Mesothelial cell of epicardium (in vitro differentiated cells): ENCODE measurements around the gene GALP. TPM values are rescaled to one million over a fixed set of nuclear protein-coding genes. Genes with fewer than 3 reads are reported as not detected.
"Not testable (repeated sequence)": the region's sequence is repeated elsewhere in the genome, so short reads cannot be mapped to it uniquely, and the experiment has no call there.

Experiments used
- DNase-seq, 2 experiments: peaks; one replicate each; pipeline ENCODE4 v3.0.0; 2021; ENCODE audit warnings: low spot score in 2 of 2; ENCODE audit not compliant: unreplicated experiment in 2 of 2
- H3K27ac Mint-ChIP-seq: 2 replicates; pipeline ENCODE4 v1.8.0; 2021; ENCODE audit warnings: mixed read lengths
- H3K27me3 Mint-ChIP-seq: 2 replicates; pipeline ENCODE4 v1.8.0; 2021; ENCODE audit warnings: low read depth, mixed read lengths
- H3K36me3 Mint-ChIP-seq: 2 replicates; pipeline ENCODE4 v1.8.0; 2021; ENCODE audit warnings: mixed read lengths
- H3K4me1 Mint-ChIP-seq: 2 replicates; pipeline ENCODE4 v1.8.0; 2021; ENCODE audit warnings: mixed read lengths
- H3K4me3 Mint-ChIP-seq: 2 replicates; pipeline ENCODE4 v1.8.0; 2021; ENCODE audit warnings: mild to moderate bottlenecking, moderate library complexity, mixed read lengths
- H3K9me3 Mint-ChIP-seq: 2 replicates; pipeline ENCODE4 v1.8.0; 2021; ENCODE audit warnings: mixed read lengths
- CTCF ChIP-seq: fragments of 200-600 bp; sonication (generic); IDR thresholded peaks from one replicate; pipeline ENCODE4 v1.5.0; 2021; ENCODE audit warnings: antibody characterized with exemption; ENCODE audit not compliant: unreplicated experiment
- total RNA-seq: library from RNA; stranded (reverse); gene quantifications from 3 replicates; pipeline ENCODE4 v1.2.1, GENCODE V29; 2021

GALP gene
- total RNA-seq, 1 donor from 2014 or later = not detected

GRCh38 chr19:56193981-56194640 lies 18.3 kb downstream of the GALP start:
- no peak for TF ChIP-seq CTCF
- H3K4me3 Mint-ChIP-seq = no peak overlapping the region
- DNase-seq = no peak
- peaks cover 6% of the 10 kb centered on the region for H3K27me3 Mint-ChIP-seq
- no peaks in the 10 kb centered on the region for H3K36me3 Mint-ChIP-seq
- H3K9me3 Mint-ChIP-seq = no peaks in the 10 kb centered on the region
- H3K27ac Mint-ChIP-seq = no peak overlapping the region
- no peaks in the 10 kb centered on the region for H3K4me1 Mint-ChIP-seq

DNA sequence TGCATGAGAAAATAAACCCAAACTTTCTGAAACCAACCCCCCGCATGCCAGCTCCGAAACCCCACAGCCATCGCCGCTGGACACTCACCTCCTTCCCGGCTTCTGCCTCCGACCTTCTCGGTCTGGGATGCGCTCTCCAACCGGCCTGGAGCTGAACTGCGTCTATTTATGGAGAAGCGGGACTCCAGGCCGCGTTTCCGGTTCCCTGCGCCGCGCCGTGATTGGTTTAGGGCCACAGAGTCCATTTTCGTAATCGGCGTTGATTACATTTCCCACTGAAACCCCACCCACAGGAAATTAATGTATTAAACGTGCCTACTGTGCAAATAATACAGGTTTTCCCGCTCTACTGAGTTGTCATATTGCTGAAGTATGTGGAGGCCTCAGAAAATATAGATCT lies 21.8 kb downstream of the GALP start, which contains the start of gene ZSCAN5B:
ZSCAN5B (minus strand) TSS at position 138 of the 400 bp plus-strand sequence. CDS start 4,731 bp downstream, outside the sequence.
- DNase-seq, H3K27ac Mint-ChIP-seq, H3K4me3 Mint-ChIP-seq, H3K36me3 Mint-ChIP-seq, H3K4me1 Mint-ChIP-seq, H3K27me3 Mint-ChIP-seq, H3K9me3 Mint-ChIP-seq: not testable (repeated sequence)

DNA sequence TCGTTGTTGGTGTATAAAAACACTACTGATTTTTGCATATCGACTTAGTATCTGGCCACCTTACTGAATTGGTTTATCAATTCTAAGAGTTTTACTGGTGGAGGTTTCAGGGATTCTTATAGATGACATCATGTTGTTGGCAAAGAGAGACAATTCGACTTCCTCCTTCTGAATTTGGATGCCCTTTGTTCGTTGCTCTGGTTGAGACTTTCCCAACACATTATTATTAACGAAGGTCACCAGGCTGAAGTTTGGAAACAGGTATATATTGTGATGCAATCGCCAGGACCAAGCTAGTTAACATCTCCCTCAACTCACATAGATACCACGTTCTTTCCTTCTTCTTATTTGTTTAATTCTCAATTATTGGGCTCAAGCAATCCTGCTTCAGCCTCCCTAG lies 23.9 kb downstream of the GALP start:
- no peaks in the 10 kb centered on the region for H3K36me3 Mint-ChIP-seq
- H3K9me3 Mint-ChIP-seq = no peaks in the 10 kb centered on the region
- DNase-seq = no peak
- H3K4me3 Mint-ChIP-seq = no peak overlapping the region
- TF ChIP-seq CTCF = no peak
- H3K27me3 Mint-ChIP-seq = peaks cover 12% of the 10 kb centered on the region
- H3K4me1 Mint-ChIP-seq = no peaks in the 10 kb centered on the region
- H3K27ac Mint-ChIP-seq = no peak overlapping the region

DNA sequence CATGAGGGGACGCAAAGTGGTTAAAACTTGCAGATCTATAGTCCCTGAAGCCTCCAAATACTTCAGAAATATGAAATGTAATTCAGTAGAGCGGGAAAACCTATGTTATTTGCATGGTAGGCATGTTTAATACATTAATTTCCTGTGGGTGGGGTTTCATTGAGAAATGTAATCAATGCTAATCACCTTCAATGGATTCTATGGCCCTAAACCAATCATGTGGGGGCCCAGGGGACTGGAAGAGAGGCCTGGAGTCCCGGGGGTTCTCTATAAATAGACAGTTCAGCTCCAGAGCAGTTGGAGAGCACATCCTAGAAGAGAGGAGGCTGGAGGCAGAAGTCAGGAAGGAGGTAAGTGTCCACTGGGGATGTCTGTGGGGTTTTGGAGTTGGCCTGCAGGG lies 26.2 kb downstream of the GALP start, which contains the start of gene ZSCAN5C:
ZSCAN5C (plus strand) TSS at position 301 of the 400 bp plus-strand sequence. CDS start 3,641 bp downstream, outside the sequence.
- Mint-ChIP-seq H3K27me3 (peaks cover 18% of the 10 kb centered on the region), H3K9me3 (no peaks in the 10 kb centered on the region), H3K36me3 (no peaks in the 10 kb centered on the region), H3K27ac (no peak within 1 kb of the TSS), H3K4me1 (no peaks in the 10 kb centered on the region), H3K4me3 (no peak within 1 kb of the TSS)
- TF ChIP-seq CTCF = no peak
- DNase-seq = no peak

DNA sequence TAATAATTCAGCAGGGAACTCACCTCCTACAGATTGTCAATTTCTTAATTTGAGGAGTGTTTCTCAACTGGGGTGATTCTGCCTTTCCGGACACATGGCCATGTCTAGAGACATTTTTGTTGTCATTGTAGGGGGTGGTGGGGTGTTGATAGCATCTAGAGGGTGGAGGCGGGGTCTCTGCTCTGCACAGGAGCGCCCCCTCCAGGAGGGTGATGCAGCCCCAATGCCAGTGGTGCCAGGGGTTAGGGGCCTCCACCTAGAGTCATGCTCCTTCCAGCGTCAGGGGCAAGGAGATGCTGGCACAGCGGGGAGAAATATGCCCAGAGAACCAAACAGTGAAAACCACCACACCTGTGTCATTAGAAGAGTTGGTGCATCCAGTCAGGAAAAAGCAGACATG lies 31.8 kb downstream of the GALP start:
- not testable (repeated sequence) for H3K4me1 Mint-ChIP-seq, H3K36me3 Mint-ChIP-seq, DNase-seq, H3K4me3 Mint-ChIP-seq, H3K27ac Mint-ChIP-seq, H3K9me3 Mint-ChIP-seq
- H3K27me3 Mint-ChIP-seq = peaks cover 12% of the 10 kb centered on the region

DNA sequence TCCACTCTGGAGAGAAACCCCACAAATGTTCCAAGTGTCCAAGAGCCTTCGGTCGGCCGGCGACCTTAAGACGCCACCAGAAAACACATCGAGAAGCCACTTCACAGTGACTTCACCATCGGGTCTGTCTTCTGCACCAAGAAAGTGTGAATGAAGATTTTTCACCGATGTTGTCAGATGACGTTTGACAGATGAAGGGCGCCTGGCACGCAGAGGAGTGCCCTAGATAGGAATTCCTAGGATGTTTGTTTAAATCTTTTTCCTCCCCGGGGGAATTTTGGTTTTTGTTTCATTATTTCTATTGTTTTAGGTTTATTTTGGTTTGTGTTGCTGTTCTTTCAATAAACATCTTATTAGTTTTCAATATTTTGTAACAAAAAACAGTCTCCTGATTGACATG lies 33.3 kb downstream of the GALP start:
- H3K4me3 Mint-ChIP-seq = no peak overlapping the region
- DNase-seq = no peak
- H3K27me3 Mint-ChIP-seq = peaks cover 7% of the 10 kb centered on the region
- no peak for TF ChIP-seq CTCF
- H3K27ac Mint-ChIP-seq = no peak overlapping the region
- no peaks in the 10 kb centered on the region for H3K4me1 Mint-ChIP-seq
- peaks cover 7% of the 10 kb centered on the region for H3K9me3 Mint-ChIP-seq
- no peaks in the 10 kb centered on the region for H3K36me3 Mint-ChIP-seq

DNA sequence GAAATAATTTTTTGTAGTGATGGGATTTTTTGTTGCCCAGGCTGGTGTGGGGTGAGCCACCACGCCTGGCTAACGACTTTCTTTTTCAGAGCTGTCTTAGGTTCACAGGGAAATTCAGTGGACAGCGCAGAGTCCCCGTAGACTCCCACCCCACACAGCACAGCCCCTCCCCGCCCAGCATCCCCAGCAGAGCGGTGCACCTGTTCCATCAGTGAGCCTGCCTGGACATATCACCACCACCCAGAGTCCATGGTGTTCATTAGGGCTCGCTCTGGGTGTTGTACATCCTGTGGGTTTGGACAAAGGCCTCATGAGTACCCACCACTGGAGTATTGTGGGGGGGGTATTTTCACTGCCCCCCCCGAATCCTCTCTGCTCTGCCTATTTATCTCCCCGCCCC lies 34.2 kb downstream of the GALP start:
- not testable (repeated sequence) for H3K9me3 Mint-ChIP-seq, H3K27me3 Mint-ChIP-seq, H3K36me3 Mint-ChIP-seq, H3K4me3 Mint-ChIP-seq, H3K27ac Mint-ChIP-seq, DNase-seq, H3K4me1 Mint-ChIP-seq
